IMR-90 (cell line): ENCODE data around the gene U2SURP. TPM values are rescaled to one million over a fixed set of nuclear protein-coding genes. Genes with fewer than 3 reads are reported as not detected.

Experiments
- ATAC-seq: fragments of 200-7000 bp; cut with Tn5 transposase; 2 replicates; pipeline ENCODE4 v1.9.1; 2020; ENCODE audit warnings: low read depth, mild to moderate bottlenecking, moderate library complexity
- BruUV-seq: library from RNA; stranded (reverse); fragments of 400-500 nt; replicated peaks from 2 replicates; lab custom pipeline; 2021; lab: Mats Ljungman, UMichigan
- CTCF ChIA-PET: fragments of 300-600 bp; formaldehyde crosslinking; extraction: SDS; loops from one replicate; lab custom pipeline; 2021; ENCODE audit warnings: antibody characterized with exemption; lab: Yijun Ruan, JAX
- POLR2A ChIA-PET: fragments of 300-600 bp; sonication (Branson Sonifier 250); formaldehyde crosslinking; loops from one replicate; lab custom pipeline; 2022; ENCODE audit warnings: antibody characterized with exemption; ENCODE audit not compliant: unreplicated experiment; lab: Charles Lee
- DNase-seq: peaks from one replicate; pipeline ENCODE4 v3.0.0; 2013
- H2AFZ ChIP-seq: replicated peaks from 2 replicates; pipeline ENCODE3; 2013; ENCODE audit warnings: low read length, mild to moderate bottlenecking; ENCODE audit not compliant: poor library complexity
- H2AK5ac ChIP-seq: 2 replicates; pipeline ENCODE4 v1.6.1; 2013; ENCODE audit warnings: low read depth, low read length, inconsistent platforms
- H2AK9ac ChIP-seq: replicated peaks from 2 replicates; pipeline ENCODE3; 2013; ENCODE audit warnings: mild to moderate bottlenecking, low read depth, low read length, moderate library complexity; ENCODE audit not compliant: poor library complexity
- H2BK120ac ChIP-seq: 2 replicates; pipeline ENCODE4 v1.6.1; 2013; ENCODE audit warnings: low read depth, low read length, inconsistent platforms
- H2BK15ac ChIP-seq: 3 replicates; pipeline ENCODE4 v1.6.1; 2013; ENCODE audit warnings: low read depth, low read length, inconsistent platforms
- H2BK20ac ChIP-seq: 2 replicates; pipeline ENCODE4 v1.6.1; 2013; ENCODE audit warnings: low read depth, mild to moderate bottlenecking, inconsistent platforms, low read length, moderate library complexity
- H2BK5ac ChIP-seq: 2 replicates; pipeline ENCODE4 v1.6.1; 2013; ENCODE audit warnings: mild to moderate bottlenecking, low read depth, low read length, inconsistent platforms; ENCODE audit not compliant: poor library complexity, severe bottlenecking
- H3K14ac ChIP-seq: replicated peaks from 2 replicates; pipeline ENCODE4 v1.6.1; 2013; ENCODE audit warnings: low read depth, low read length, inconsistent platforms
- H3K18ac ChIP-seq: 2 replicates; pipeline ENCODE4 v1.6.1; 2013; ENCODE audit warnings: low read depth, low read length, control low read depth
- H3K23ac ChIP-seq: 2 replicates; pipeline ENCODE4 v1.6.1; 2013; ENCODE audit warnings: low read depth, low read length, inconsistent platforms
- H3K27ac ChIP-seq: 2 replicates; pipeline ENCODE4 v1.5.1; 2013; ENCODE audit warnings: mild to moderate bottlenecking, control low read depth, low read length; ENCODE audit not compliant: insufficient read depth
- H3K27me3 ChIP-seq: 2 replicates; pipeline ENCODE4 v1.6.1; 2013; ENCODE audit warnings: low read length; ENCODE audit not compliant: control insufficient read depth, insufficient read depth
- H3K36me3 ChIP-seq: 2 replicates; pipeline ENCODE4 v1.6.1; 2013; ENCODE audit warnings: low read length, mixed read lengths; ENCODE audit not compliant: control insufficient read depth, insufficient read depth
- H3K4ac ChIP-seq: 2 replicates; pipeline ENCODE4 v1.6.1; 2013; ENCODE audit warnings: low read depth, low read length, inconsistent platforms
- H3K4me1 ChIP-seq: 2 replicates; pipeline ENCODE4 v1.6.1; 2013; ENCODE audit warnings: low read length, mixed read lengths; ENCODE audit not compliant: control insufficient read depth, insufficient read depth
- H3K4me2 ChIP-seq: 2 replicates; pipeline ENCODE4 v1.6.1; 2013; ENCODE audit warnings: low read depth, mild to moderate bottlenecking, control low read depth, low read length, moderate library complexity
- H3K4me3 ChIP-seq: 2 replicates; pipeline ENCODE4 v1.5.1; 2013; ENCODE audit warnings: low read depth, mild to moderate bottlenecking, control low read depth, low read length, moderate library complexity; ENCODE audit not compliant: insufficient read depth
- H3K56ac ChIP-seq: 2 replicates; pipeline ENCODE4 v1.6.1; 2013; ENCODE audit warnings: low read length, inconsistent platforms; ENCODE audit not compliant: insufficient read depth; ENCODE audit errors: extremely low read depth
- H3K79me1 ChIP-seq, 2 experiments: 2 replicates each; pipeline ENCODE4 v1.6.1; 2013; ENCODE audit warnings: low read length in 2 of 2, inconsistent platforms in 1 of 2, low read depth in 1 of 2
- H3K9ac ChIP-seq: 2 replicates; pipeline ENCODE4 v1.6.1; 2013; ENCODE audit warnings: low read depth, low read length, control low read depth
- H3K9me1 ChIP-seq: 2 replicates; pipeline ENCODE4 v1.6.1; 2013; ENCODE audit warnings: low read length, inconsistent platforms; ENCODE audit not compliant: insufficient read depth
- H3K9me3 ChIP-seq: 2 replicates; pipeline ENCODE4 v1.6.1; 2013; ENCODE audit warnings: low read length; ENCODE audit not compliant: control insufficient read depth, insufficient read depth
- H4K20me1 ChIP-seq: 2 replicates; pipeline ENCODE4 v1.6.1; 2013; ENCODE audit warnings: low read length, inconsistent platforms; ENCODE audit not compliant: insufficient read depth
- H4K5ac ChIP-seq: 2 replicates; pipeline ENCODE4 v1.6.1; 2013; ENCODE audit warnings: mild to moderate bottlenecking, low read depth, low read length, control low read depth
- H4K8ac ChIP-seq, 2 experiments: 2 replicates each; pipeline ENCODE4 v1.6.1; 2013; ENCODE audit warnings: low read depth in 2 of 2, low read length in 2 of 2, control low read depth in 1 of 2, inconsistent platforms in 1 of 2
- H4K91ac ChIP-seq: 2 replicates; pipeline ENCODE4 v1.6.1; 2013; ENCODE audit warnings: low read depth, low read length, inconsistent platforms; ENCODE audit not compliant: insufficient read depth
- NFE2L2 ChIP-seq: fragments of 150-350 bp; IDR thresholded peaks from 2 replicates; pipeline ENCODE4 v1.6.1; 2016; ENCODE audit warnings: low read depth, mild to moderate bottlenecking, low read length
- WGBS, 2 experiments: methylation state at CpG; one replicate each; pipeline versions ENCODE4 v1.1.5 to v1.1.7; 2013; ENCODE audit warnings: missing lambda C conversion rate in 2 of 2; ENCODE audit not compliant: insufficient read length in 1 of 2; ENCODE audit errors: extremely low coverage in 2 of 2; 5-methylcytosine and 5-hydroxymethylcytosine counted together
- dilution Hi-C: fragments of 300-500 bp; cut with HindIII; formaldehyde crosslinking; loops from one replicate; pipeline ENCODE4 v1.14.3; 2018; ENCODE audit warnings: low sequenced_read_pairs; ENCODE audit not compliant: unreplicated experiment
- in situ Hi-C: fragments of 300-500 bp; cut with MboI; formaldehyde crosslinking; loops from 3 replicates; pipeline ENCODE4 v1.14.3; 2019; ENCODE audit warnings: low sequenced_read_pairs, inconsistent platforms, mixed read lengths
- intact Hi-C: fragments of 100-400 bp; cut with micrococcal nuclease; formaldehyde crosslinking; loops from 2 replicates; pipeline ENCODE4 v1.10.0; 2022
- polyA plus RNA-seq, 3 experiments: library from polyadenylated mRNA; depleted of rRNA; stranded (reverse); fragments of >200 nt; gene quantifications; 2 replicates each; pipeline ENCODE4 v1.2.3, GENCODE V29; 2012; ENCODE audit warnings: low replicate concordance in 1 of 3
- total RNA-seq: library from RNA; depleted of rRNA; stranded (reverse); fragments of >200 nt; gene quantifications from 2 replicates; pipeline ENCODE4 v1.2.3, GENCODE V29; 2012

The U2SURP gene
- total and polyA plus RNA-seq, 2 of the 4 experiments (the other 2 are of a cell fraction) = 24.8 to 29.4 TPM

GRCh38 chr3:142960322-142960850 lies 41.0 kb upstream of the U2SURP start:
- no peak overlapping the region for H3K56ac ChIP-seq
- H3K4me1 ChIP-seq = 0 out of 2 replicates have a peak, but pooled peaks cover 2% of the 10 kb centered on the region
- H4K8ac ChIP-seq = no peak overlapping the region
- H4K91ac ChIP-seq = no peak overlapping the region
- TF ChIP-seq NFE2L2 = no peak
- dilution Hi-C loops = no loop called here
- no peak overlapping the region for H2BK120ac ChIP-seq
- no TSS peak for BruUV-seq
- ATAC-seq (no peak), DNase-seq (no peak)
- H2BK20ac ChIP-seq = no peak overlapping the region
- H2AK5ac ChIP-seq = no peak overlapping the region
- H3K27ac ChIP-seq = no peak overlapping the region
- H2BK15ac ChIP-seq = no peak overlapping the region
- intact Hi-C loops = no loop called here
- H3K9ac ChIP-seq = no peak overlapping the region
- H3K27me3 ChIP-seq = peaks cover 41% of the 10 kb centered on the region
- H2BK5ac ChIP-seq = no peak overlapping the region
- H3K79me1 ChIP-seq = no peaks in the 10 kb centered on the region
- H3K23ac ChIP-seq = no peak overlapping the region
- no peaks in the 10 kb centered on the region for H3K36me3 ChIP-seq
- POLR2A ChIA-PET = no interaction called here
- no peak overlapping the region for H3K4ac ChIP-seq
- no peak overlapping the region for H2AFZ ChIP-seq
- no peak overlapping the region for H3K18ac ChIP-seq
- H2AK9ac ChIP-seq = no peak overlapping the region
- H3K4me3 ChIP-seq = no peak overlapping the region
- no peaks in the 10 kb centered on the region; the same call in 1 of the 2 replicates for H3K9me1 ChIP-seq
- peaks cover 2% of the 10 kb centered on the region; the same call in 1 of the 2 replicates for H3K9me3 ChIP-seq
- H3K14ac ChIP-seq = no peak overlapping the region
- CTCF ChIA-PET = no interaction called here
- H4K5ac ChIP-seq = no peak overlapping the region
- in situ Hi-C loops = no loop called here
- no peak overlapping the region for H3K4me2 ChIP-seq
- H4K20me1 ChIP-seq = no peaks in the 10 kb centered on the region
- WGBS, 2 experiments = no CpG with 5 or more reads among the region's 1 CpG
